HG02840 (cell line): ENCODE measurements around the gene STAT3.
"Not testable (repeated sequence)": the region's sequence is repeated elsewhere in the genome, so short reads cannot be mapped to it uniquely, and the experiment has no call there.

Experiments used
- ATAC-seq: cut with Tn5 transposase; IDR thresholded peaks from one replicate; pipeline ENCODE4 v1.9.1; 2021; ENCODE audit warnings: mild to moderate bottlenecking, moderate library complexity, moderate number of reproducible peaks; ENCODE audit not compliant: unreplicated experiment, low FRiP score

STAT3 gene

DNA sequence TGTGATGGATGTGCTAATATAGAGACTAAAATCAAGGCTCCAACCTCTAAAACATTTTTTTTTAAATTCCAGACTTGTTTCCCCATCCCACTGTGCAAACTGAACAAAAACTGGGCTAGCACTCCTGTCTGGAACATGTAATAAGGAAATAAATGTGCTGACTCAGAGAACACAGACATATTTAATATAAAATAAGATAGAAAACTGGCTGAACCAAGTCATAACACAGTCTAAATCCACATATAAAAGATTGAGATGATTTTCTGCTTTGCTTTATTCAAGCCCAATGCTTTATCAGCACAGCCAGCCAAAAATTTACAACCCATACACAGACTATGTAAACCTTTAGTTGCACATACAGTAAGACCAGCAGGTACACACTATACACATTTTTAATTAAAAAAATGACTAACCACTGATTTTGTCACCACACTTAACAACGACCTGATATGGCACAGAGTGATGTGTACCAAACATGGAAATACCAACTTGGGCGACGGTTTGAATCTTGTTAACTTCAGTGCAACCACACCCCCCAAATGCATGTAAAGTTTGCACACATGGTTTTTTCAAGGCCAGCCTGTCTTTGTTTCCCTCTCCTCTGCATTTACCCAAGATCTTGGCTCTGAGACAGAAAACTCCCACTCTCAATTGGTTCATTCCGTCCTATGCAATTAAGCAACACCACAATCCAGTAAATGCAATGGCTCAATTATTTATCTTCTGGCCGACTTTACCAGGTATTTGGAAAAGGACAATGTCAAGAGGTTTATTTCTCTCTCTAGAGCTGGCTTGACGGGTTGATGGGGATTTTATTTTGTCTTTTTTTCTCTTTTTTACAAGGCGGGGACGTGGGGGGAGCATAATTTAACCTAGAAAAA lies 1.2 kb downstream of the STAT3 start:
- no peak for ATAC-seq

GRCh38 chr17:42381898-42382297 lies 6.3 kb downstream of the STAT3 start:
- no peak for ATAC-seq

GRCh38 chr17:42380935-42381334 lies 7.3 kb downstream of the STAT3 start:
- no peak for ATAC-seq

DNA sequence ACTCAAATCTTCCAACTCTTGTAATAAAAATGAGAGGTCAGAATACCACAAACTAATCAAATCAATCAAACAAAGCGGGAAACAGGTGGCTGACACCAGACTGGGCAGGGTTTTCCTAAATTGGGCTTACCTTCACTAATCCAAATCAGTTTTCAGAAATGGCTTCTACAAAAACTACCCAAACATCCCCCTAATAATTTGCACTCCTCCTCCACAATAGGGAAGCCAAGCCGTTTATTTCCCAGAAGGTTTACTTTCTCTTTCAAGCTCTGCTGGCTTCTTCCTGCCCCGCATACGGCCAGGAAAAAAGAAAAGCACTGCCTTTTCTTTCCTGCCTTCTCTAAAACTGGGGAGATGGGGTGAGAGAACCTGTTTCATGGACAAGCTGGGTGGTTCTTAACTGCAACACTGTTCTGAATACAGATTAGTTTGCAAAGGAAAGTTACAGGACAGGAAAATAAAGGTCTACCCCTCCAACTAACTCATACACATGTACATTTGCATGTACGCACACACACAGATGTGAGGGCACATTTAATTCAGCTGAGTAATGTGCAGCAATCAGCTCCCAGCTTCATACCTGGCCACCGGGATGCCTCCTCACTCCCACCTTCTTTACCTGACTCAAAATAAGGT lies 9.2 kb downstream of the STAT3 start:
- ATAC-seq = no peak

- ATAC-seq = no peak
These were observed 9.8 kb downstream of the STAT3 start for GRCh38 chr17:42378359-42378958.

DNA sequence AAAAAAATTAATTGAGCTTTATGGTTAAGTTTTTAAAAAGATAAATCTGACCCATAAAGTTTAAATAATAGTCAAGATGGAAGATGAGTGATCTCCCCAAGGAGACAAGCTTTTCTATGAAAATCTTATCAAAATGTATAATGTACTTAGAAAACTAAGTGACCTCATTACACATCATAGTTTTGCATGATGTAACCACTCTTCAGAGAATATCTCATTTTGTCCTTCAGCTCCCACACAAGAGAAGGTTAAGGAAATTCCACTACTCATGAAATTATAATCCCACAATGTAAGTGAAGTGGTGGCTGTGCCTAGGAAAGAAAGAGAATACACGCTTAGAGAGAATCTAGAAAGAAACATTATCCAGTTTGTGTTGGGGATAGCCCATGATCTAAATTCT lies 14.3 kb downstream of the STAT3 start:
- no peak for ATAC-seq

GRCh38 chr17:42372142-42372541 lies 16.1 kb downstream of the STAT3 start:
- ATAC-seq = no peak

- not testable (repeated sequence) for ATAC-seq
These were observed 19.3 kb downstream of the STAT3 start for GRCh38 chr17:42368797-42369561.

GRCh38 chr17:42368310-42368709 lies 19.9 kb downstream of the STAT3 start:
- not testable (repeated sequence) for ATAC-seq

DNA sequence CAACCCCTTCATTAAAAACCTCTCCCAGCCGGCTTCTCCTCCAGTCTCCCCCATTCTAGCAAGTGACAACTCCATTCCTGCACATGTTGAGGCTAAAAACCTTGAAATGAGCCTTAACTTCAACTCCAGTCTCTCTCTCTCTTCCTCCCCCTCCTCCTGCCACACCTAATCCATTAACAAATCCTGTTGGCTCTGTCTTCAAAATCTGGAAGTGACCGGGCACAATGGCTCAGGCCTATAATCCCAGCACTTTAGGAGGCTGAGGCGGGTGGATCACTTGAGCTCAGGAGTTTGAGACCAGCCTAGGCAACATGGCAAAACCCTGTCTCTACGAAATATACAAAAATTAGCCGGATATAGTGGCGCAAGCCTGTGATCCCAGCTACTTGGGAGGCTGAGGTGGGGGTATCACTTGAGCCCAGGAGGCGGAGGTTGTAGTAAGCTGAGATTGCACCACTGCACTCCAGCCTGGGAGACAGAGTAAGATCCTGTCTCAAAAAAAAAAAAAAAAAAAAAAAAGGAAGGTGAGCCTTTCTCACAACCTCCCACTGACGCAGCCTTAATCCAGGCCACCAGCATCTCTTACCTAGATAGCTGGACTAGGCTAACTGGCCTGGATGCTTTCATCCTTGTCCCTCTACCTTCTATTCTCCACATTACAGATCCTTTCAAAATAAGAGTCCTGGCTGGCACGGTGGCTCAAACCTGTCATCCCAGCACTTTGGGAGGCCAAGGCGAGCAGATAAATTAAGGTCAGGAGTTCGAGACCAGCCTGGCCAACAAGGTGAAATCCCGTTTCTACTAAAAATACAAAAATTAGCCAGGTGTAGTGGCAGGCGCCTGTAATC lies 21.8 kb downstream of the STAT3 start:
- not testable (repeated sequence) for ATAC-seq

DNA sequence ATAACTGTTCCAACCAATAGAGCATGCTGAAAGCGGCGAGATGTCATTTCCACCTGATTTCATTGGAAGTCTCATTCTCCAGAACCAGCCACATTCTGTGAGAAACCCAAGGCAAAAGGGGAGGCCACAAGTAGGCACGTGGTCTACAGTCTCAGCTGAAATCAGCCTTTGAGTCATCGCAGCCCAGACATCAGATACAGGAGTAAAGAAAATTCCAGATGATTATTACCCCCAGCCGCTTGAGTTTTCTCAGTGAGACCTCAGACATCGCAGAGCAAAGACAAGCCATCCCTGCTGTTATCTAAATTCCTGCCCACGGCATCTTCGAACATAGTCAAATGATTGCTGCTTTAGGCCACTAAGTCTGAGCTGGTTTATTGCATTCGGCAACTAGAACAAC lies 23.1 kb downstream of the STAT3 start:
- no peak for ATAC-seq

DNA sequence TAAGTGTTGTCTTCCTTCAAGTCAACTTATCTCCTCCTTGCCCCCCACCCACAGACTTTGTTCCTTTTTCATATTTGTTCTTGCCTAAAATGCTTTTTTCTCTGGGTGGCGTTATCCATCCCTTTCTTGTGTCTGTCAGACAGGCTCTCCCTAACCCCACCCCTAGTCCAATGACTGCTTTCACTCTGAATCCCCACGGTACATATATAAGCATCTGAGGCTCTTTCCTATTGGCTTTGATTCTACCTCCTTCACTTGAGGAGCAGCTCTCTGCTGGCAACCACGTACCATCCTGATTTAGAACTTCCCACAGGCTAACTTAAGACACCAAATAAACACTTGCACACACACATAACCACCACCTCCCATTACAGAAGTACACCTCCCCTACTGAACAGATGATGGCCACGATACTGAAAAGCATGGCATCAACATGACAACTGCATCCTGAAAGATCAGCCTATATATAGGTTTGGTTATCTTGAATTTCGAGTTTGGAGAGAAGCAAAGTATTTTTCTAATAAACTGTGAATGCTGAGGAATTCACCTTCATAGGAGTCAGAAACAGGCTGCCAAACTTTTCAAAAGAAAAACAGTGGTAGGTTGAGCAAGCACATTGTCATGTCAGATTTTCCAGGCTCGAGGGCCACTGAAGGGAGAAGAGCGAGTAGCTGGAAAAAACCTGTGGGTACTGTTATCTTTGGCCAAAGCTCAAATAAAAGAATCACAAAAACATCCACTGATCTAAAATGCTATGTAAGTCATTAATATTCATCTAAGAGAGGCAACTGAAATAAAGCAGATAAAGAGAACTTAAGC lies 24.3 kb downstream of the STAT3 start:
- no peak for ATAC-seq

DNA sequence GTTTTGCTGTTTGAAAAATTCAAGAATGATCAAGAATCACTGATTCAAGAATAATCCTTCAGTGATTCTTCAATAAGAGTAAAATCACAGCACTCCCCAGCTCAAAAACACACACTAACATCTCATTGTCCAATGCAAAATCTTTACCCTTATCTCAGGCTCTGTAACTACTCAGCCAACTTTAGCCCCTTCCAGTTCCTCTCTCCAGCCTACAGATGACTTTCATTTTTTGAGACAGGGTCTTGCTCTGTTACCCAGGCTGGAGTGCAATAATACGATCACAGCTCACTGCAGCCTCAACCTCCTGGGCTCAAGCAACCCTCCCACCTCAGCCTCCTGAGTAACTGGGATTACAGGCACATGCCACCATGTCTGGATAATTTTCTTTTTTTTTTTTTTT lies 25.0 kb downstream of the STAT3 start:
- ATAC-seq = no peak

- ATAC-seq = no peak
These were observed 25.8 kb downstream of the STAT3 start for GRCh38 chr17:42362245-42362961.

DNA sequence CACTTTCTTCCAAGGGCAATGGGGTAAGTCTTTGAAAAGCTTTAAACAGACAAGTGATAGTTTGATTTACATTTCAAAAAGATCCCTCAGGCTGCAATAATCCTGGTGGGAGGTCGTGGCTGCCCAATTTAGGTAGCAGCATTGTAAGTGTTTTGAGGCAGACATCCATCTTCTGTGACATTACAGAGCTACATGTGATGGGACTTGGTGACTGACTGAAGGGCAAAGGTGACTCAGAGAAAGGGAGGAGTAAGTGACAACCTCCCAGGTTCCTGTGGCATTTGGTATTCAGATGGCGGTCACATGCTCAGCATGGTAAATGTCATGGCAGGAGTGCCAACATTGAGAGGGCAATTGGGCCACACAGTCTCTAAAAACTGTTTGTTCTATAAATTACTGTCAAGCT lies 26.5 kb downstream of the STAT3 start:
- no peak for ATAC-seq

DNA sequence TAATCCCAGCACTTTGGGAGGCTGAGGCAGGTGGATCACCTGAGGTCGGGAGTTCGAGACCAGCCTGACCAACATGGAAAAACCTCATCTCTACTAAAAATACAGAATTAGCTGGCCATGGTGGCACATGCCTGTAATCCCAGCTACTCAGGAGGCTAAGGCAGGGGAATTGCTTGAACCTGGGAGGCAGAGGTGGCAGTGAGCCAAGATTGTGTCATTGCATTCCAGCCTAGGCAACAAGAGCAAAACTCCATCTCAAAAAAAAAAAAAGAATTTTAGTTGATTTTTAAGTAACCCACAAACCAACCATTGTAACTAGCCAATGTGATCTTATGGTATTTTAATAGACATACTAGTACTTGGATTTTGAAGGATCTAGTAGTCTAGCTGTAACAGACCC lies 27.9 kb downstream of the STAT3 start:
- not testable (repeated sequence) for ATAC-seq

GRCh38 chr17:42359133-42359532 lies 29.1 kb downstream of the STAT3 start:
- ATAC-seq = no peak

- ATAC-seq = no peak
These were observed 29.8 kb downstream of the STAT3 start for GRCh38 chr17:42358434-42358833.
